HepG2 (cell line): ENCODE results near the gene ASIC3. TPM values are rescaled to one million over a fixed set of nuclear protein-coding genes. Genes with fewer than 3 reads are reported as not detected.

ENCODE experiments used
- ATRX ChIP-seq: sonication (generic); formaldehyde crosslinking; IDR thresholded peaks from 2 replicates; pipeline ENCODE4 v1.4.0; 2020; ENCODE audit warnings: missing genetic modification reagents, borderline replicate concordance
- CENPX ChIP-seq: sonication (generic); formaldehyde crosslinking; IDR thresholded peaks from 2 replicates; pipeline ENCODE4 v1.9.0; 2021; ENCODE audit warnings: mild to moderate bottlenecking, missing genetic modification reagents, moderate library complexity
- DNMT1 ChIP-seq: sonication (generic); formaldehyde crosslinking; IDR thresholded peaks from 2 replicates; pipeline ENCODE4 v1.5.1; 2020; ENCODE audit warnings: mild to moderate bottlenecking, missing genetic modification reagents
- ERF ChIP-seq: IDR thresholded peaks from 2 replicates; pipeline ENCODE4 v1.6.1; 2018; ENCODE audit warnings: missing biosample characterization, missing genetic modification reagents
- KIAA2018 ChIP-seq: sonication (generic); formaldehyde crosslinking; IDR thresholded peaks from 2 replicates; pipeline ENCODE4 v1.5.0; 2020; ENCODE audit warnings: mild to moderate bottlenecking, missing genetic modification reagents, borderline replicate concordance
- KLF9 ChIP-seq: IDR thresholded peaks from 2 replicates; pipeline ENCODE4 v1.6.1; 2016; ENCODE audit warnings: low read depth
- POLR2A ChIP-seq, 2 experiments: IDR thresholded peaks; 2 replicates each; pipeline ENCODE4 v1.6.1; 2011; ENCODE audit warnings: low read depth in 2 of 2, low read length in 2 of 2, mild to moderate bottlenecking in 1 of 2, moderate library complexity in 1 of 2; ENCODE audit not compliant: insufficient read depth in 1 of 2
- RXRB ChIP-seq: IDR thresholded peaks from 2 replicates; pipeline ENCODE4 v1.6.1; 2016; ENCODE audit warnings: borderline replicate concordance, missing genetic modification reagents, missing compliant biosample characterization
- TP53 ChIP-seq: sonication (generic); formaldehyde crosslinking; conservative IDR thresholded peaks from 2 replicates; pipeline ENCODE4 v1.4.0; 2020; ENCODE audit warnings: missing genetic modification reagents
- ZBTB2 ChIP-seq: sonication (generic); formaldehyde crosslinking; IDR thresholded peaks from 2 replicates; pipeline ENCODE4 v1.8.0; 2022; ENCODE audit warnings: low read depth, missing genetic modification reagents
- ZIK1 ChIP-seq: sonication (generic); formaldehyde crosslinking; IDR thresholded peaks from 2 replicates; pipeline ENCODE4 v1.5.0; 2020; ENCODE audit warnings: mild to moderate bottlenecking, low read depth, missing genetic modification reagents, borderline replicate concordance
- ZNF12 ChIP-seq: sonication (generic); formaldehyde crosslinking; IDR thresholded peaks from 2 replicates; pipeline ENCODE4 v1.5.0; 2020; ENCODE audit warnings: missing genetic modification reagents
- ZNF138 ChIP-seq: sonication (generic); formaldehyde crosslinking; IDR thresholded peaks from 2 replicates; pipeline ENCODE4 v1.5.0; 2020; ENCODE audit warnings: mild to moderate bottlenecking, low read depth, missing genetic modification reagents
- ZNF180 ChIP-seq: sonication (generic); formaldehyde crosslinking; IDR thresholded peaks from 2 replicates; pipeline ENCODE4 v1.4.0; 2020; ENCODE audit warnings: low read depth, missing genetic modification reagents, borderline replicate concordance
- ZNF224 ChIP-seq: sonication (generic); formaldehyde crosslinking; IDR thresholded peaks from 2 replicates; pipeline ENCODE4 v1.5.0; 2020; ENCODE audit warnings: mild to moderate bottlenecking, missing genetic modification reagents
- ZNF276 ChIP-seq: sonication (generic); formaldehyde crosslinking; IDR thresholded peaks from 2 replicates; pipeline ENCODE4 v1.4.0; 2020; ENCODE audit warnings: mild to moderate bottlenecking, low read depth, missing genetic modification reagents
- ZNF317 ChIP-seq: sonication (generic); formaldehyde crosslinking; IDR thresholded peaks from 2 replicates; pipeline ENCODE4 v1.5.0; 2020; ENCODE audit warnings: mild to moderate bottlenecking, missing genetic modification reagents
- ZNF33A ChIP-seq: sonication (generic); formaldehyde crosslinking; IDR thresholded peaks from 2 replicates; pipeline ENCODE4 v1.5.1; 2020; ENCODE audit warnings: missing genetic modification reagents, mild to moderate bottlenecking, moderate library complexity, borderline replicate concordance
- ZNF768 ChIP-seq: sonication (generic); formaldehyde crosslinking; IDR thresholded peaks from 2 replicates; pipeline ENCODE4 v1.4.0; 2020; ENCODE audit warnings: missing genetic modification reagents
- polyA plus RNA-seq, 8 experiments: library from polyadenylated mRNA; depleted of rRNA in 3 of 8; stranded (reverse) in 7 of 8; unstranded in 1 of 8; fragments of >200 nt; fragmentation: Illumina TruSeq in 4 of 8; extraction: Trizol in 4 of 8; gene quantifications; 2 replicates each; pipeline versions ENCODE4 v1.2.1 to v1.2.3, GENCODE V29; 2011 to 2016; ENCODE audit warnings: low read depth in 4 of 8, missing spikeins in 1 of 8, mixed read lengths in 1 of 8; ENCODE audit not compliant: insufficient read depth in 1 of 8
- total RNA-seq, 5 experiments: library from RNA; depleted of rRNA; stranded (reverse); fragments of >200 nt; fragmentation: Illumina TruSeq; extraction: Trizol; gene quantifications; 2 replicates each; pipeline ENCODE4 v1.2.3, GENCODE V29; 2016; ENCODE audit warnings: low read depth in 1 of 5

The ASIC3 gene
- total and polyA plus RNA-seq, 2 of the 13 experiments (the other 11 are each of a cell fraction or from before 2014, with no cell fraction given): 0.51 TPM; not detected in 1

GRCh38 chr7:151008511-151009323, 39.6 kb upstream of the ASIC3 start (continued):
- TF ChIP-seq ZNF276 (no peak), ZNF317 (no peak), RXRB (peak; percentile 46; the same call in 1 of the 2 replicates), TP53 (CRISPR knock-in tag) (no peak), ZNF12 (no peak), ZNF224 (CRISPR knock-in tag) (peak; percentile 49; the same call in 1 of the 2 replicates), DNMT1 (CRISPR knock-in tag) (no peak), ZNF33A (CRISPR knock-in tag) (no peak), ERF (peak; percentile 38; the same call in 1 of the 2 replicates), ZBTB2 (CRISPR knock-in tag) (no peak), ZNF768 (CRISPR knock-in tag) (peak; percentile 70; the same call in 1 of the 2 replicates), ZIK1 (CRISPR knock-in tag) (no peak), POLR2A (IDR thresholded peaks at IDR 0.05; ENCODE audit: insufficient read depth in 1 of 2, low read depth in 2 of 2, low read length in 2 of 2) (no peak), CENPX (CRISPR knock-in tag) (no peak), ZNF138 (CRISPR knock-in tag) (no peak), ZNF180 (CRISPR knock-in tag) (no peak), KIAA2018 (CRISPR knock-in tag) (no peak), KLF9 (no peak), ATRX (no peak)
